ENCODE data around the gene DIAPH2. TPM values are rescaled to one million over a fixed set of nuclear protein-coding genes. Genes with fewer than 3 reads are reported as not detected.
"Not testable (repeated sequence)": the region's sequence is repeated elsewhere in the genome, so short reads cannot be mapped to it uniquely, and the experiment has no call there.

The DIAPH2 gene
- total RNA-seq, 1 donor from 2014 or later, result 12.7 TPM

- no peak for DNase-seq
- Mint-ChIP-seq H3K27me3 (no peaks in the 10 kb centered on the region), H3K9me3 (no peaks in the 10 kb centered on the region), H3K4me1 (no peaks in the 10 kb centered on the region), H3K36me3 (ENCODE audit: low read depth) (peaks cover 1% of the 10 kb centered on the region), H3K4me3 (no peak overlapping the region), H3K27ac (no peak overlapping the region)
- intact Hi-C loops (cut with micrococcal nuclease), result no loop called here
Measured at GRCh38 chrX:96700625-96701024, 16.0 kb downstream of the DIAPH2 start.

GRCh38 chrX:96703379-96703778, 18.7 kb downstream of the DIAPH2 start:
- Mint-ChIP-seq H3K9me3 (no peaks in the 10 kb centered on the region), H3K27ac (no peak overlapping the region), H3K36me3 (ENCODE audit: low read depth) (peaks cover 4% of the 10 kb centered on the region), H3K27me3 (no peaks in the 10 kb centered on the region), H3K4me1 (peaks cover 2% of the 10 kb centered on the region), H3K4me3 (no peak overlapping the region)
- DNase-seq, result no peak
- intact Hi-C loops (cut with micrococcal nuclease), result no loop called here

- intact Hi-C loops (cut with micrococcal nuclease), result no loop called here
- H3K27me3 Mint-ChIP-seq, result no peaks in the 10 kb centered on the region
- peaks cover 4% of the 10 kb centered on the region for H3K36me3 Mint-ChIP-seq (ENCODE audit: low read depth)
- H3K27ac Mint-ChIP-seq, result no peak overlapping the region
- H3K9me3 Mint-ChIP-seq, result no peaks in the 10 kb centered on the region
- no peak for DNase-seq
- H3K4me1 Mint-ChIP-seq, result peaks cover 2% of the 10 kb centered on the region
- H3K4me3 Mint-ChIP-seq, result no peak overlapping the region
Measured at GRCh38 chrX:96703816-96704215, 19.2 kb downstream of the DIAPH2 start.

DNA sequence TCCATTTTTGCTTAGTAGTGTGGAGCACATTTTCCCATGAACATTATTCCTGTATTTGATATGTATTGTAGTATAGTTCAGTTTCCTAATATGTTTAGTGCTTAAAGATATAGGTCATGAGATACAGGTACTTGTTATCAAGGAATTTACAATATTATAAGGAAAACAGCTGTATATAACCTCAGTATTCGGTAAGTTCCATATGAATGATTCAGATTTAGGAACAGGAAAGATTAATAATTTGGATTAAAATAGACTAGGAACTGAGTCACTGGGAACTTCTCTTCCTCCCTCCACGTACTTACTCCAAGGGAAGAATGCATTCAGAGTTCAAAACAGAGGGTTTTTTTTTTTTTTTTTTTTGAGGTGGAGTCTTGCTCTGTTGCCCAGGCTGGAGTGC, 20.0 kb downstream of the DIAPH2 start:
- Mint-ChIP-seq H3K36me3 (ENCODE audit: low read depth) (peaks cover 4% of the 10 kb centered on the region), H3K9me3 (no peaks in the 10 kb centered on the region), H3K4me1 (peaks cover 2% of the 10 kb centered on the region)

DNA sequence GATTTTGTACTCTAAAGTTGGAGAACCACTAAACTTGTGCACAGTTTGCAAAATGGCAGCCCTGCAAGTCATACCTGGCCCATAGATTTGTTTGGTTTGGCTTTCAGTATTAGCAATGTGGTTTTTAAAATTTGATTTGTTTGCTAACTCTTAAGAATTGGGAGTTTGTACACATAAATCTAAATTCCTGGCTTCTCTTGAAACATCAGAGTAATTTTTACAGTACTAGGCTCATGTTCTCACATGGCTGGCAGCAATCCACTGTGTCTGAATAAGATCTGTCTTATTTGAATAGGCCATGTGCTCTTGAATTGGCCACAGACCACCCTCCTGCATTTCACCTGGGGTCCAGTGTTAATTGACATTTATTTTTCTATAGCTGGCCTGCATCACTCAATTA, 21.3 kb downstream of the DIAPH2 start:
- Mint-ChIP-seq H3K4me3 (no peak overlapping the region), H3K36me3 (ENCODE audit: low read depth) (peaks cover 4% of the 10 kb centered on the region), H3K9me3 (no peaks in the 10 kb centered on the region), H3K27me3 (no peaks in the 10 kb centered on the region), H3K27ac (no peak overlapping the region), H3K4me1 (peaks cover 2% of the 10 kb centered on the region)
- DNase-seq, result no peak
- intact Hi-C loops (cut with micrococcal nuclease), result no loop called here

More for the DNA sequence above, 20.0 kb downstream of the DIAPH2 start:
- no peak for DNase-seq
- intact Hi-C loops (cut with micrococcal nuclease), result no loop called here
- no peak overlapping the region for H3K4me3 Mint-ChIP-seq
- H3K27me3 Mint-ChIP-seq, result no peaks in the 10 kb centered on the region
- no peak overlapping the region for H3K27ac Mint-ChIP-seq

- H3K4me1 Mint-ChIP-seq, result peaks cover 2% of the 10 kb centered on the region
- no peaks in the 10 kb centered on the region for H3K9me3 Mint-ChIP-seq
- intact Hi-C loops (cut with micrococcal nuclease), result no loop called here
- H3K27ac Mint-ChIP-seq, result no peak overlapping the region
- no peak for DNase-seq
- H3K36me3 Mint-ChIP-seq (ENCODE audit: low read depth), result peaks cover 2% of the 10 kb centered on the region
- H3K4me3 Mint-ChIP-seq, result no peak overlapping the region
- no peaks in the 10 kb centered on the region for H3K27me3 Mint-ChIP-seq
Measured at GRCh38 chrX:96707804-96708203, 23.2 kb downstream of the DIAPH2 start.

GRCh38 chrX:96710031-96710430, 25.4 kb downstream of the DIAPH2 start:
- intact Hi-C loops (cut with micrococcal nuclease), result no loop called here
- peaks cover 5% of the 10 kb centered on the region for H3K36me3 Mint-ChIP-seq (ENCODE audit: low read depth)

GRCh38 chrX:96713303-96713702, 28.7 kb downstream of the DIAPH2 start:
- Mint-ChIP-seq H3K9me3 (no peaks in the 10 kb centered on the region), H3K27me3 (no peaks in the 10 kb centered on the region), H3K36me3 (ENCODE audit: low read depth) (peaks cover 2% of the 10 kb centered on the region), H3K4me1 (no peaks in the 10 kb centered on the region), H3K27ac (no peak overlapping the region), H3K4me3 (no peak overlapping the region)
- no peak for DNase-seq
- intact Hi-C loops (cut with micrococcal nuclease), result no loop called here

More at GRCh38 chrX:96710031-96710430, 25.4 kb downstream of the DIAPH2 start:
- no peak overlapping the region for H3K4me3 Mint-ChIP-seq
- H3K27ac Mint-ChIP-seq, result no peak overlapping the region
- H3K9me3 Mint-ChIP-seq, result no peaks in the 10 kb centered on the region
- no peak for DNase-seq
- H3K27me3 Mint-ChIP-seq, result no peaks in the 10 kb centered on the region
- H3K4me1 Mint-ChIP-seq, result peaks cover 2% of the 10 kb centered on the region

DNA sequence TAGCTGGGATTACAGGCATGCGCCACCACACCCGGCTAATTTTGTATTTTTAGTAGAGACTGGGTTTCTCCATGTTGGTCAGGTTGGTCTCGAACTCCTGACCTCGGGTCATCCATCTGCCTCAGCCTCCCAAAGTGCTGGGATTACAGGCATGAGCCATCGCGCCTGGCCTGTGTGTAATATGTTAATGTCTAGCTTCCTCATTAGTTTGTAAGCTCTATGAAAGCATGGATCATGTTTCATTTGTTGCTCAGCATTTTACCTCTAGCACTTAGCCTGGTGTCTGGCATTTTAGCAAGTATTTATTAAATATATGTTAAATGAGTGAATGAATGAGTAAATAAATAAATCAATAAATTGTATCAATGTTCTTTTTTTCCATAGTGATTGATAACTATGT, 29.8 kb downstream of the DIAPH2 start:
- H3K4me1 Mint-ChIP-seq; H3K27me3 Mint-ChIP-seq; H3K4me3 Mint-ChIP-seq; H3K9me3 Mint-ChIP-seq; H3K36me3 Mint-ChIP-seq (ENCODE audit: low read depth); intact Hi-C loops (cut with micrococcal nuclease); H3K27ac Mint-ChIP-seq; DNase-seq: not testable (repeated sequence)

DNA sequence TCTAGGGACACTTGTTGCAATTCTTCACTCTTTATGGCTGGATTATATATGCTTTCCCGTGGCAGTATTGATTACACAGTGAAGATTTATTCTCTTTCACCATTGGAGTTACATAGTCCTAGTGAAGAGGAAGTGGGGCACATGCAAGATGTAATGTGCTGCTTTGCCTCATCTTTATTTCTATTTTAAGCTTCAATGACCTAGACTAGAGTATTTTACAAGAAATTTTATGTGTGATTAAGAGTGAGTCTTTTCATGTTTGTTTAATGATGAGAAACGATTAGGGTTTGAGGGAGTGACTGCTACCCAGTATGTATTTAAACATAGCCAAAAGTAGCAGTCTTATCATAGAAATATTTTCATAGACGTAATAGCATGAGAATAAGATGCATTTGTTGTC, 30.8 kb downstream of the DIAPH2 start:
- intact Hi-C loops (cut with micrococcal nuclease), result no loop called here
- Mint-ChIP-seq H3K27ac (no peak overlapping the region), H3K4me3 (no peak overlapping the region)

DNA sequence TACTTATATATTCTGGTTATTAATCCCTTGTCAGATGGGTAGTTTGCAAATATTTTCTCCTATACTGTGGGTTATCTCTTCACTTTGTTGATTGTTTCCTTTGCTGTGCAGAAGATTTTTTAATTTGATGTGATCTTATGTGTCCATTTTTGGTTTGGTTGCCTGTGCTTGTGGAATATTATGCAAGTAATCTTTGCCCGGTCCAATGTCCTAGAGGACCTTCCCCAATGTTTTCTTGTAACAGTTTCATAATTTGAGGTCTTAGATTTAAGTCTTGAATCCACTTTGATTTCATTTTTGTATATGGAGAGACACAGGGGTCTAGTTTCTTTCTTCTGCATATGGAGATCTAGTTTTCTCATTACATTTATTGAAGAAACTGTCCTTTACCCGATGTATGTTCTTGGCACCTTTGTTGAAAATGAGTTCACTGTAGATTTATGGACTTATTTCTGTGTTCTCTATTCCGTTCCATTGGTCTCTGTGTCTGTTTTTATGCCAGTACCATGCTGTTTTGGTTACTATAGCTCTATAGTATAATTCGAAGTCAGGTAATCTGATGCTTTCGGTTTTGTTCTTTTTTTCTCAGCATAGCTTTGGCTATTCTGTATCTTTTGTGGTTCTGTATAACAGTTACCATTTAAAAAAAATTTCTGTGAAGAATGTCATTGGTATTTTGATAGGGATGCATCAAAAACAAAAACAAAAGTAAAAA, 34.7 kb downstream of the DIAPH2 start:
- no peak for DNase-seq
- Mint-ChIP-seq H3K4me3 (no peak overlapping the region), H3K36me3 (ENCODE audit: low read depth) (peaks cover 2% of the 10 kb centered on the region), H3K9me3 (peaks cover 3% of the 10 kb centered on the region), H3K27me3 (no peaks in the 10 kb centered on the region), H3K27ac (no peak overlapping the region), H3K4me1 (no peaks in the 10 kb centered on the region)
- intact Hi-C loops (cut with micrococcal nuclease), result no loop called here

More for the DNA sequence above, 30.8 kb downstream of the DIAPH2 start:
- H3K27me3 Mint-ChIP-seq, result no peaks in the 10 kb centered on the region
- peaks cover 5% of the 10 kb centered on the region for H3K36me3 Mint-ChIP-seq (ENCODE audit: low read depth)
- peaks cover 3% of the 10 kb centered on the region for H3K9me3 Mint-ChIP-seq
- H3K4me1 Mint-ChIP-seq, result no peaks in the 10 kb centered on the region
- no peak for DNase-seq

DNA sequence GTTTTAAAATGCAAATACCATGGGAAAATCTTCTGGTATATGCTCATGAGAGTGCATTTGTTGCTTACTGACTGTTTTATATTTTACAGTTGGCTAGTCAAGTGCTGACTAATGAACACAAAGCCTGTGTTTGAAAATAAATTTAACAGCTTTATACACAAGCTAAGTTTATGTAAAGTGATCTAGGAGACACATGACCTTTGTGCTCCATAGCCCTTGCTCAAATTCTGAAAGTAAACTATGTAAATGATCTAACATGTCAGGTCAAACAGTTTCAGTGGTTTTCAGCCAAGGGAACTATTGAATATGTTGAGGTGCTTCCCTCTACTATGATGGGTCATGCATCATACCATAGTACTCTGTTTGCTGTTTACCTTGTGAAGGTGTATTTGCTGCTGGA, 36.7 kb downstream of the DIAPH2 start:
- Mint-ChIP-seq H3K9me3 (peaks cover 3% of the 10 kb centered on the region), H3K27ac (no peak overlapping the region), H3K27me3 (no peaks in the 10 kb centered on the region), H3K36me3 (ENCODE audit: low read depth) (peaks cover 2% of the 10 kb centered on the region), H3K4me3 (no peak overlapping the region), H3K4me1 (no peaks in the 10 kb centered on the region)
- intact Hi-C loops (cut with micrococcal nuclease), result loop anchor here (5.0 kb wide), 1 partner anchor 34 kb away; no protein-coding TSS in a partner anchor
- DNase-seq, result no peak

- no peak overlapping the region for H3K27ac Mint-ChIP-seq
- peaks cover 3% of the 10 kb centered on the region for H3K9me3 Mint-ChIP-seq
- intact Hi-C loops (cut with micrococcal nuclease), result loop anchor here (5.0 kb wide), 1 partner anchor 35 kb away; no protein-coding TSS in a partner anchor
- H3K4me1 Mint-ChIP-seq, result peaks cover 3% of the 10 kb centered on the region
- H3K4me3 Mint-ChIP-seq, result no peak overlapping the region
- H3K27me3 Mint-ChIP-seq, result no peaks in the 10 kb centered on the region
- no peak for DNase-seq
- H3K36me3 Mint-ChIP-seq (ENCODE audit: low read depth), result peaks cover 2% of the 10 kb centered on the region
Measured at GRCh38 chrX:96722781-96723180, 38.1 kb downstream of the DIAPH2 start.

GRCh38 chrX:96729053-96729452, 44.4 kb downstream of the DIAPH2 start:
- DNase-seq, result no peak
- Mint-ChIP-seq H3K4me3 (no peak overlapping the region), H3K27me3 (no peaks in the 10 kb centered on the region), H3K9me3 (no peaks in the 10 kb centered on the region), H3K36me3 (ENCODE audit: low read depth) (no peaks in the 10 kb centered on the region), H3K27ac (no peak overlapping the region), H3K4me1 (peaks cover 3% of the 10 kb centered on the region)
- intact Hi-C loops (cut with micrococcal nuclease), result no loop called here

All from activated CD4-positive, alpha-beta T cell treated with anti-CD3 and anti-CD28 coated beads, Interleukin-2, amount 10 ng/mL, durations not matched to agents 24 days and 14 days (primary cell).